GM23248 (cell line): ENCODE measurements around the gene INPP5A. TPM values are rescaled to one million over a fixed set of nuclear protein-coding genes. Genes with fewer than 3 reads are reported as not detected.

Source experiments
- DNase-seq: peaks from one replicate; pipeline ENCODE4 v3.0.0-alpha.2; 2015
- H2AFZ ChIP-seq: fragments of 200-600 bp; sonication (generic); 2 replicates; pipeline ENCODE4 v1.6.1; 2016; ENCODE audit warnings: antibody characterized with exemption
- H3F3A ChIP-seq: fragments of 200-600 bp; sonication (generic); 2 replicates; pipeline ENCODE4 v1.6.1; 2016; ENCODE audit warnings: mild to moderate bottlenecking, antibody characterized with exemption, mixed run types; ENCODE audit not compliant: insufficient read depth
- H3K27ac ChIP-seq: fragments of 200-600 bp; sonication (generic); 2 replicates; pipeline ENCODE4 v1.5.1; 2016; ENCODE audit warnings: mild to moderate bottlenecking
- H3K27me3 ChIP-seq: fragments of 200-600 bp; sonication (generic); replicated peaks from 2 replicates; pipeline ENCODE4 v1.6.1; 2016; ENCODE audit warnings: mild to moderate bottlenecking; ENCODE audit not compliant: insufficient read depth
- H3K36me3 ChIP-seq: fragments of 200-600 bp; sonication (generic); 2 replicates; pipeline ENCODE4 v1.6.1; 2016; ENCODE audit warnings: low read depth, mild to moderate bottlenecking
- H3K4me1 ChIP-seq: fragments of 200-600 bp; sonication (generic); 2 replicates; pipeline ENCODE4 v1.6.1; 2016; ENCODE audit warnings: mild to moderate bottlenecking; ENCODE audit not compliant: insufficient read depth
- H3K4me2 ChIP-seq: fragments of 200-600 bp; sonication (generic); one replicate; pipeline ENCODE4 v1.6.1; 2016; ENCODE audit warnings: mild to moderate bottlenecking; ENCODE audit not compliant: unreplicated experiment
- H3K4me3 ChIP-seq: fragments of 200-600 bp; sonication (generic); 2 replicates; pipeline ENCODE4 v1.5.1; 2016; ENCODE audit warnings: mild to moderate bottlenecking
- H3K79me2 ChIP-seq: fragments of 200-600 bp; sonication (generic); 2 replicates; pipeline ENCODE4 v1.6.1; 2016; ENCODE audit warnings: mild to moderate bottlenecking; ENCODE audit not compliant: insufficient read depth
- H3K9ac ChIP-seq: fragments of 200-600 bp; sonication (generic); 2 replicates; pipeline ENCODE4 v1.6.1; 2016; ENCODE audit warnings: mild to moderate bottlenecking
- H3K9me2 ChIP-seq: fragments of 200-600 bp; sonication (generic); 2 replicates; pipeline ENCODE4 v1.6.1; 2016; ENCODE audit warnings: mixed run types, mild to moderate bottlenecking, moderate library complexity; ENCODE audit not compliant: insufficient read depth
- H3K9me3 ChIP-seq: fragments of 200-600 bp; sonication (generic); one replicate; pipeline ENCODE4 v1.6.1; 2017; ENCODE audit warnings: low read depth
- H4K20me1 ChIP-seq: fragments of 200-600 bp; sonication (generic); 2 replicates; pipeline ENCODE4 v1.6.0; 2016; ENCODE audit not compliant: insufficient read depth
- EZH2 ChIP-seq: fragments of 200-600 bp; sonication (generic); IDR thresholded peaks from 2 replicates; pipeline ENCODE4 v1.6.1; 2018; ENCODE audit warnings: antibody characterized with exemption, mild to moderate bottlenecking; ENCODE audit not compliant: insufficient read depth, poor library complexity, severe bottlenecking
- EZH2phosphoT487 ChIP-seq: fragments of 200-600 bp; sonication (generic); IDR thresholded peaks from 2 replicates; pipeline ENCODE4 v1.6.1; 2018; ENCODE audit warnings: antibody characterized with exemption, moderate library complexity, mild to moderate bottlenecking, low read depth; ENCODE audit not compliant: insufficient read depth
- WGBS, 2 experiments: methylation state at CpG; one replicate each; pipeline ENCODE4 v1.1.6; 2015 to 2017; ENCODE audit warnings: low lambda C conversion rate in 2 of 2, low coverage in 1 of 2; ENCODE audit errors: missing lambda C conversion rate in 2 of 2; 5-methylcytosine and 5-hydroxymethylcytosine counted together
- in situ Hi-C: fragments of 300-500 bp; cut with MboI; formaldehyde crosslinking; loops from 2 replicates; pipeline ENCODE4 v1.15.0; 2020
- polyA plus RNA-seq: library from polyadenylated mRNA; unstranded; fragments of >200 nt; fragmentation: Nextera tagmentation; extraction: Ambion mirVana; gene quantifications from 2 replicates; pipeline ENCODE4 v1.2.1, GENCODE V29; 2016
- total RNA-seq: library from RNA; depleted of rRNA; stranded (reverse); fragments of >200 nt; shearing (Covaris generic); gene quantifications from 2 replicates; pipeline ENCODE4 v1.2.3, GENCODE V29; 2014

INPP5A gene
- total and polyA plus RNA-seq, 2 experiments from 2014 or later: 2.3 to 35.2 TPM

GRCh38 chr10:132812520-132812919, 274.9 kb downstream of the INPP5A start:
- H3K4me2 ChIP-seq: no peak overlapping the region

GRCh38 chr10:132813001-132813401, 275.4 kb downstream of the INPP5A start:
- in situ Hi-C loops: no loop called here
- Histone ChIP-seq H3K4me1 (no peaks in the 10 kb centered on the region), H3K79me2 (no peaks in the 10 kb centered on the region), H3K4me3 (no peak overlapping the region), H3K27me3 (peaks cover 14% of the 10 kb centered on the region), H3K36me3 (no peaks in the 10 kb centered on the region), H3K9me3 (no peaks in the 10 kb centered on the region), H3K4me2 (no peak overlapping the region), H3K9ac (no peak overlapping the region), H3K9me2 (no peaks in the 10 kb centered on the region), H2AFZ (no peak overlapping the region), H4K20me1 (no peaks in the 10 kb centered on the region), H3K27ac (no peak overlapping the region), H3F3A (no peaks in the 10 kb centered on the region)
- 88 to 93% methylated on average over 10 of the region's 10 CpGs for WGBS, 2 experiments
- TF ChIP-seq EZH2 (no peak), EZH2phosphoT487 (no peak)
- DNase-seq: no peak

More at GRCh38 chr10:132812520-132812919, 274.9 kb downstream of the INPP5A start:
- no peaks in the 10 kb centered on the region for H3K9me3 ChIP-seq
- H3K27ac ChIP-seq: no peak overlapping the region
- no peaks in the 10 kb centered on the region for H3K79me2 ChIP-seq
- no peak overlapping the region for H2AFZ ChIP-seq
- no peaks in the 10 kb centered on the region for H4K20me1 ChIP-seq
- H3K4me3 ChIP-seq: no peak overlapping the region
- in situ Hi-C loops: no loop called here
- H3K4me1 ChIP-seq: no peaks in the 10 kb centered on the region
- H3K27me3 ChIP-seq: peaks cover 13% of the 10 kb centered on the region
- H3K9me2 ChIP-seq: no peaks in the 10 kb centered on the region
- H3K9ac ChIP-seq: no peak overlapping the region
- no peak for DNase-seq
- H3F3A ChIP-seq: no peaks in the 10 kb centered on the region
- no peak for TF ChIP-seq EZH2
- TF ChIP-seq EZH2phosphoT487: no peak
- H3K36me3 ChIP-seq: no peaks in the 10 kb centered on the region
- 49 to 64% methylated on average over 6 to 11 of the region's 11 CpGs for WGBS, 2 experiments

DNA sequence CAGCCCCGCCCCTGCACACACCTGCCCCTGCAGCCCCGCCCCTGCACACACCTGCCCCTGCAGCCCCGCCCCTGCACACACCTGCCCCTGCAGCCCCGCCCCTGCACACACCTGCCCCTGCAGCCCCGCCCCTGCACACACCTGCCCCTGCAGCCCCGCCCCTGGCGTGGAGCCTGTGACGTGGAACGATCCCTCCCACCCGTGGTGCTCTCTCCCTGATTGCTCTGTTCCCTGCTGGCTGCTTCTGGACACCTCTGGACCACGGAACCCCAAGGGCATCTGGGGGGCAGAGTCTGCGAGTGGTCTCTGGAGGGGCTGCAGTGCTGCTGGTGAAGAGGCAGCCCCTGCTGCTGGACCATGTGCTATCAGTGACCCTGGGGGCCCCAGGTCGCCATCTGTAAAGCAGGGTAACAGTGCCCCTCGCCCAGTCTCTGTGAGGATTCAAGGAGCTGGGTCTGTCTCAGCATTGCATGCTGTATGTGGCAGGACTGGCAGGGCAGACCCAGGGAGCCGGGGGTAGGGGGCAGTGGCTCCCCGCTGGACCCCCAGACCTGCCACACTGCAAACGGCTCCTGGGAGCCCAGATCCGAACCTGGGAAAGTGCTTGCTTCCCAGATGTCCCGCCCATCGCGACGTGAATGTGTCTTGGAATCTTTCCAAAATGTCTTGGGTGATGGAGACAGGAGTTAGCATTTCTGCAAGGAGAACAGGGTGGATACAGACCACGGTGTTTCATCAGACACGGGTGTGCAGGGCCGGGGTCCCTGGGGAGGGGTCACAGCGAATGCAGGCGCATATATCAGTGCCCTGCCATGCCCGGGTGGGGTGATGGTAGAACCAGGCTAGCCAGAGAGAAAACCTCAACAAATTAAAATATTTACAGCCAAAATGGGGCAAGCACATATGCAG, 276.2 kb downstream of the INPP5A start:
- H3K4me1 ChIP-seq: no peaks in the 10 kb centered on the region
- in situ Hi-C loops: no loop called here
- H3K4me2 ChIP-seq: no peak overlapping the region
- no peaks in the 10 kb centered on the region for H3K9me3 ChIP-seq
- TF ChIP-seq EZH2: no peak
- no peak for TF ChIP-seq EZH2phosphoT487
- no peaks in the 10 kb centered on the region for H3F3A ChIP-seq
- no peak for DNase-seq
- no peak overlapping the region for H3K4me3 ChIP-seq
- H3K27ac ChIP-seq: no peak overlapping the region
- WGBS, 2 experiments: 30 to 34% methylated on average over 20 to 28 of the region's 28 CpGs
- no peak overlapping the region for H3K9ac ChIP-seq
- H2AFZ ChIP-seq: no peak overlapping the region
- no peaks in the 10 kb centered on the region for H3K9me2 ChIP-seq
- H3K27me3 ChIP-seq: peaks cover 14% of the 10 kb centered on the region
- H3K79me2 ChIP-seq: no peaks in the 10 kb centered on the region
- no peaks in the 10 kb centered on the region for H4K20me1 ChIP-seq
- no peaks in the 10 kb centered on the region for H3K36me3 ChIP-seq

DNA sequence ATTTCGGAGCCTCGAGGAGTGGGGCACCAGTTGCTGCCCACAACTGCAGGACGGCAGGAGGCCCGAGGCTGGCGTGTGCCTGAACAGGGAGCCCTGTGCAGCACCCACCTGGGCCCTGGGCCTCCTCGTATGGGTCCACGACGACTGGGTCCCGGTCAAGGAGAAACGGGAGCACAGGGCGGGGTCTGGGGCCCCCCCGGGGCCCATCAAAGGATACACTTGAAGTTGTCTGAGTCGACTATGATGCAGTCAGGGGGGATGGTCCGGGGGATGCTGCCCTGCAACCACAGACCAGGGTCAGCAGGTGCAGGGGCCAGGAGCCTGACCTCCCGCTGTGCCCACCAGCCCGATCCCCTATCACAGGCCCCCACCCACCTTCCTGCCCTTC, 276.9 kb downstream of the INPP5A start:
- no peaks in the 10 kb centered on the region for H3K36me3 ChIP-seq
- H4K20me1 ChIP-seq: no peaks in the 10 kb centered on the region
- H3K4me3 ChIP-seq: no peak overlapping the region
- no peaks in the 10 kb centered on the region for H3K4me1 ChIP-seq
- H3K9me3 ChIP-seq: no peaks in the 10 kb centered on the region
- no peak overlapping the region for H3K4me2 ChIP-seq
- no peaks in the 10 kb centered on the region for H3F3A ChIP-seq
- no peaks in the 10 kb centered on the region for H3K9me2 ChIP-seq
- no peak overlapping the region for H3K9ac ChIP-seq
- H3K27ac ChIP-seq: no peak overlapping the region
- in situ Hi-C loops: no loop called here
- H3K79me2 ChIP-seq: no peaks in the 10 kb centered on the region
- no peak for DNase-seq
- TF ChIP-seq EZH2phosphoT487: no peak
- TF ChIP-seq EZH2: no peak
- 52 to 59% methylated on average over 11 to 16 of the region's 16 CpGs for WGBS, 2 experiments
- H2AFZ ChIP-seq: no peak overlapping the region
- peaks cover 14% of the 10 kb centered on the region for H3K27me3 ChIP-seq
